ENCODE data around the gene FKRP.
A peak's percentile ranks its signal among the peaks of the same experiment; 100 is the strongest.

Gene FKRP

DNA sequence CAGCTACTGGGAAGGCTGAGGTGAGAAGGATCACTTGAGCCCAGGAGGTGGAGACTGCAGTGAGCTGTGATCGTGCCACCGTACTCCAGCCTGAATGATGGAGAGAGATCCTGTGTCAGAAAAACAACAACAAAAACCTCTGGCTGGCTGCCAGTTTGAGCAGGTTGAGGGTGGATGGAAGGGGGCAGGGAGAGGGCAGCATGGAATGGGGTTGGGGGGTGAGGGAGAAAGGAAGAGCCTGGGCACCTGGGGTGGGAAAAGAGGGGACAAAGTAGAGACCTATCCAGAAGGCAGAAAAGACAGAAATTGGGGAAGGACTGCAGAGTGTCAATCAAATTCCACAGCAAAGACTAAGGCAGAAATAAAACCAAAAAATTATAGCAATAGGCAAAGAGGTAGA is 37.8 kb downstream of the FKRP start:
- TF ChIP-seq, protein P1, sequence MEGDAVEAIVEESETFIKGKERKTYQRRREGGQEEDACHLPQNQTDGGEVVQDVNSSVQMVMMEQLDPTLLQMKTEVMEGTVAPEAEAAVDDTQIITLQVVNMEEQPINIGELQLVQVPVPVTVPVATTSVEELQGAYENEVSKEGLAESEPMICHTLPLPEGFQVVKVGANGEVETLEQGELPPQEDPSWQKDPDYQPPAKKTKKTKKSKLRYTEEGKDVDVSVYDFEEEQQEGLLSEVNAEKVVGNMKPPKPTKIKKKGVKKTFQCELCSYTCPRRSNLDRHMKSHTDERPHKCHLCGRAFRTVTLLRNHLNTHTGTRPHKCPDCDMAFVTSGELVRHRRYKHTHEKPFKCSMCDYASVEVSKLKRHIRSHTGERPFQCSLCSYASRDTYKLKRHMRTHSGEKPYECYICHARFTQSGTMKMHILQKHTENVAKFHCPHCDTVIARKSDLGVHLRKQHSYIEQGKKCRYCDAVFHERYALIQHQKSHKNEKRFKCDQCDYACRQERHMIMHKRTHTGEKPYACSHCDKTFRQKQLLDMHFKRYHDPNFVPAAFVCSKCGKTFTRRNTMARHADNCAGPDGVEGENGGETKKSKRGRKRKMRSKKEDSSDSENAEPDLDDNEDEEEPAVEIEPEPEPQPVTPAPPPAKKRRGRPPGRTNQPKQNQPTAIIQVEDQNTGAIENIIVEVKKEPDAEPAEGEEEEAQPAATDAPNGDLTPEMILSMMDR (IDR thresholded peaks at IDR 0.05; ENCODE audit: low read depth, low read length) = no peak
- no peak for DNase-seq
- H3K4me3 ChIP-seq (ENCODE audit: low read depth, low read length) = no peak overlapping the region
- no peaks in the 10 kb centered on the region for H3K9me3 ChIP-seq (ENCODE audit: severe bottlenecking)
- no peaks in the 10 kb centered on the region for H3K27me3 ChIP-seq (ENCODE audit: insufficient read depth, low read depth, severe bottlenecking)
- no peak overlapping the region for H3K27ac ChIP-seq
- peaks cover 74% of the 10 kb centered on the region for H3K36me3 ChIP-seq

DNA sequence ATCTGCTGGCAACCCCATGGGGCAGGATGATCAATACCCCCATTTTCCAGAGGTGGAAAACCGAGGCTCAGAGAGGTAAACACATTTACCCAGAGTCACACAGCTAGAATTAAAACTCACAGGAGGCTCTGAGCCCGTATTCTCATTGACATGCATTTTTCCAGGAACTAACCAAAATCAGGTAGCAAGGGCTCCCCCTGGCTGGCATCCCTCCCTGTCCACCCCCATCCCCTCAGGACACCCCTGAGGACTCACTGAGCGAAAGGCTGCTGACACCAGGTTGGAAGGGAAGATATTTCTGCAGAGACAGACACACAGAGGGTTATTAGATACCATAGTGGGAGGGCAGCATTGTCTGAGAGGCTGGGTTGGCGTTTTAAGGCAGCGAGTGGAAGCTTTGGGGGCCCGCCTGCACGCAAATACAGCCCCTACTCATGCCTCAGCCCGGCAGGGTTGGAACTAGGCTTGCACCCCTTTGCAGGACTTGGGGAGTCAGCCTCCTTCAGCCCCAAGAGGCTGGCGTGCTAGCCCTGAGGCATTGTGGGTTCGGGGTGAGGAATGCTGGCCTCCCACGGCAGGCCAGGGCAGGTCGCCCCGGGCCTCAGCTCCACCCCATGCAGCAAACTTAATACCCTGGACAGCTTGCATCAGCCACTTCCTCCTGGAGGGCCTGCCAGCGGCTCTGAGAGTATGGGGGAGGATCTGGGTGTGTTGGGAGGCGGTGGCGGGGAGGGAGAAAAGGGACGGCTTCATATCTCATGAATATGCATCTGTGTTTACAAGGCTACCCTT is 38.6 kb downstream of the FKRP start:
- TF ChIP-seq, protein P1 (IDR thresholded peaks at IDR 0.05; ENCODE audit: low read depth, low read length) = no peak
- peak; percentile 78 for DNase-seq
- Histone ChIP-seq H3K9me3 (ENCODE audit: severe bottlenecking) (peaks cover 3% of the 10 kb centered on the region), H3K27ac (peak overlapping the region; percentile 93), H3K27me3 (ENCODE audit: insufficient read depth, low read depth, severe bottlenecking) (no peaks in the 10 kb centered on the region), H3K4me3 (ENCODE audit: low read depth, low read length) (peak overlapping the region; percentile 25), H3K36me3 (peaks cover 66% of the 10 kb centered on the region)

DNA sequence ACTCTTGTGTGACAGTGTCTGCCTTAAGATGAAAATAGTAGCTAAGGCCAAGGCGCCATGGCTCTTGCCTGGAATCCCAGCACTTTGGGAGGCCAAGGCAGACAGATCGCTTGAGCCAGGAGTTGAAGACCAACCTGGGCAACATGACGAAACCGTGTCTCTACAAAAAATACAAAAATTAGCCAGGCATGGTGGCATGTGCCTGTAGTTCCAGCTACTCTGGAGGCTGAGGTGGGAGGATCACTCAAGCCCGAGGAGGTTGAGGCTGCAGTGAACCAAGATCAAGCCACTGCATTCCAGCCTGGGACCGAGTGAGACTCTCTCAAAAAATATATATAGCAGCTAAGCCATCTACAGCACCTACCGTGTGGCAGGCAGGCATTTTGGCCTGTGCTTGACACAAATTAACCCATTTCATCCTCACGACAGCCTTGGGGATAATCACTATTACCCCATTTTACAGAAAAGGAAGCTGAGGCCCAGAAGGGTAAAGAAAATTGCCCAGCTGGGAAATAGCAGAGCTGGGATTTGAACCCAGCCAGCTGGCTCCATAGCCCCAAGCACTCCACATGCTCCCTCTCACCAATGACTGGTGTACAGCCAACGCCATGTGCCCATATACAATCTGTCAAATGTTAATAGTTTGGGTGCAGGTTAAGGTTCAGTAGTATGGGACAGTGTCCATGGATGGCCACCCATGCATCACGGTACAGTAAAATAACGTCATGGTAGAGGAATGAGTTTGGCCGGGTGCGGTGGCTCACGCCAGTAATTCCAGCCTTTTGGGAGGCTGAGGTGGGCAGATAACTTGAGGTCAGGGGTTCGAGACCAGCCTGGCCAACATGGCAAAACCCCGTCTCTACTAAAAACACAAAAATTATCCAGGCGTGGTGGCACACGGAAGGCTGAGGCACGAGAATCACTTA is 39.5 kb downstream of the FKRP start:
- H3K27ac ChIP-seq = peak overlapping the region; percentile 93
- H3K4me3 ChIP-seq (ENCODE audit: low read depth, low read length) = peak overlapping the region; percentile 67; the same call in 1 of the 2 replicates
- no peaks in the 10 kb centered on the region for H3K27me3 ChIP-seq (ENCODE audit: insufficient read depth, low read depth, severe bottlenecking)
- peaks cover 3% of the 10 kb centered on the region for H3K9me3 ChIP-seq (ENCODE audit: severe bottlenecking)
- TF ChIP-seq, protein P1 (IDR thresholded peaks at IDR 0.05; ENCODE audit: low read depth, low read length) = no peak
- DNase-seq = no peak
- peaks cover 58% of the 10 kb centered on the region for H3K36me3 ChIP-seq

DNA sequence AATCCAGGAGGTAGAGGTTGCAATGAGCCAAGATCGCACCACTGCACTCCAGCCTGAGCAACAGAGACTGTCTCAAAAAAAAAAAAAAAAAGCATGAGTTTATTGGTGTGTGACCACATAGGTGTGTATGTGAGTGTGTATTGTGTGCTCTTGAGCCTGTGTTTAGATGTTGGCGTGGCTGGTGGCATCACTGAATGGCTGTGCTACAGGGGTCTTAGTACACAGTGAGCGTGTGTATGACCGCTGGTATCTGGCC is 40.1 kb downstream of the FKRP start:
- Histone ChIP-seq H3K27ac (peak overlapping the region; percentile 93), H3K36me3 (peaks cover 52% of the 10 kb centered on the region), H3K27me3 (ENCODE audit: insufficient read depth, low read depth, severe bottlenecking) (no peaks in the 10 kb centered on the region), H3K4me3 (ENCODE audit: low read depth, low read length) (peak overlapping the region; percentile 67), H3K9me3 (ENCODE audit: severe bottlenecking) (peaks cover 3% of the 10 kb centered on the region)
- DNase-seq = no peak
- TF ChIP-seq, protein P1 (IDR thresholded peaks at IDR 0.05; ENCODE audit: low read depth, low read length) = no peak

DNA sequence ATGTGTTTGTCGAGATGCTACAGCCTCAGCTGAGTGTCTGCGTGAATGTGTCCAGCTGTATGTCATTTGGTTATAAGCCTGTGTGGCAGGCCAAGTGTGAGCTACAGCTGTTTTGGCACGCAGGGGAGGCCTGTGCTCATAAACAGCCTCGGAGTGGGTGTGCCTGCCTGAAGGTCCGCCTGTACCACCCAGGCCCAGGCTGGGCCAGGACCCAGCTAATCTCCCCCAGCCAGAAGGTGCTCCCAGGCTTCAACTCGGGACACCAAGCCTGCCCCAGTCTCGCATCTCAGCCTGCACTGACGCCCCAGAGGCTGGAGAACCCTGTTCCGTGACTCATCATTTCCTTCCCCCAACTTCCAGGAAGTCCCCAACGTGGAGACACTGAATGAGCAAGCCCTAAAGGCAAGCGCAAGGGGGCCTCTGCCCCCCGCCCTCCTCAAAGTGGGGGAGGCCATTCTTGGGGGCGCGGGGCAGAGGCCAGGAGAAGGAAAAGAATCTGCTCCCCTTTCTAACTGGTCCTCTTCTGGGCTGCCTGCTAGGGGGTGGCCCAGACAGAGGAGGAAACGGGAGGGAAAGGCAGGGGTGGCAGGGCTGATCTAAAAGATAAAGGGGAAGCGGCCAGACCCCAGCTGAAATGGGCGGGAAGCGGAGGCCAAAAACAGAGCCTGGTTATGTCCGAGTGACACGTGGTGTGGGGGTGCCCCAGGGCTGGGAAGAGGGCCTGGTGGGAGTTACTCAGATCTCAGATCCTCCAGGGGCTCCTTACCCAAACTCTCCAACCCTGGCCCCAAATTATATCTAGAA is 40.6 kb downstream of the FKRP start:
- DNase-seq = peak; percentile 73
- Histone ChIP-seq H3K4me3 (ENCODE audit: low read depth, low read length) (peak overlapping the region; percentile 67), H3K27ac (peak overlapping the region; percentile 93), H3K27me3 (ENCODE audit: insufficient read depth, low read depth, severe bottlenecking) (no peaks in the 10 kb centered on the region), H3K36me3 (peaks cover 46% of the 10 kb centered on the region), H3K9me3 (ENCODE audit: severe bottlenecking) (peaks cover 3% of the 10 kb centered on the region)
- TF ChIP-seq, protein P1 (IDR thresholded peaks at IDR 0.05; ENCODE audit: low read depth, low read length) = no peak

Measured in WERI-Rb-1 (cell line).